ENCODE measurements around the gene DNMT3L.
"Not testable (repeated sequence)": the region's sequence is repeated elsewhere in the genome, so short reads cannot be mapped to it uniquely, and the experiment has no call there.

The DNMT3L gene

GRCh38 chr21:44199997-44200396 lies 61.7 kb downstream of the DNMT3L start:
- not testable (repeated sequence) for FAIRE-seq; DNase-seq (ENCODE audit: insufficient read length, low spot score)

GRCh38 chr21:44199448-44199847 lies 62.2 kb downstream of the DNMT3L start:
- DNase-seq (ENCODE audit: insufficient read length, low spot score) = no peak
- no peak for FAIRE-seq

- DNase-seq (ENCODE audit: insufficient read length, low spot score); FAIRE-seq: not testable (repeated sequence)
These were observed 64.6 kb downstream of the DNMT3L start for GRCh38 chr21:44197156-44197516.

Data from HTR-8/SVneo (cell line).